Measurements from ENCODE around the gene BEGAIN. TPM values are rescaled to one million over a fixed set of nuclear protein-coding genes. Genes with fewer than 3 reads are reported as not detected.

BEGAIN gene
- 1 to 10 TPM; 1.8 to 3.0 (median 2.4) TPM for polyA plus RNA-seq (ENCODE audit: insufficient read length in 3 of 3)
- long read RNA-seq, donor 1 = 0 reads
- long read RNA-seq, donor 2 = 0 reads
- long read RNA-seq, donor 3, partial matches to known transcripts = 0 of 1 reads
- long read RNA-seq, donor 3, other reads (novel, unspliced or antisense) = 0 of 1 reads
- long read RNA-seq, donor 4, full-length matches to known transcripts = 1 of 1 reads
- long read RNA-seq, donor 4, partial matches to known transcripts = 0 of 1 reads
- long read RNA-seq, donor 4, other reads (novel, unspliced or antisense) = 0 of 1 reads
- long read RNA-seq, donor 5 = 0 reads
- long read RNA-seq, donor 6, partial matches to known transcripts = 0 of 1 reads
- long read RNA-seq, donor 6, other reads (novel, unspliced or antisense) = 0 of 1 reads
- long read RNA-seq, donor 7 = 0 reads
- long read RNA-seq, donor 8 = 0 reads
- long read RNA-seq, donor 9, partial matches to known transcripts = 0 of 1 reads
- long read RNA-seq, donor 9, other reads (novel, unspliced or antisense) = 0 of 1 reads
- long read RNA-seq, donor 10 = 0 reads
- long read RNA-seq, donor 11 = 0 reads
- long read RNA-seq, donor 12 = 0 reads
- long read RNA-seq, donor 13 = 0 reads
- long read RNA-seq, donor 14, partial matches to known transcripts = 0 of 1 reads
- long read RNA-seq, donor 14, other reads (novel, unspliced or antisense) = 0 of 1 reads
- long read RNA-seq, donor 15, partial matches to known transcripts = 0 of 1 reads
- long read RNA-seq, donor 15, other reads (novel, unspliced or antisense) = 0 of 1 reads
- long read RNA-seq, donor 16, partial matches to known transcripts = 0 of 3 reads
- long read RNA-seq, donor 16, other reads (novel, unspliced or antisense) = 0 of 3 reads

GRCh38 chr14:100587086-100587762 lies at the start of gene BEGAIN:
BEGAIN (minus strand) TSS chr14:100587417; CDS start chr14:100587290, 127 bp downstream.
- no peak for DNase-seq (ENCODE audit: extremely low read depth in 1 of 11, low read depth in 9 of 11, low spot score in 4 of 11)

- DNase-seq (ENCODE audit: extremely low read depth in 1 of 11, low read depth in 9 of 11, low spot score in 4 of 11) = no peak
Observed at GRCh38 chr14:100636559-100636958, 49.3 kb upstream of the BEGAIN start.

- DNase-seq (ENCODE audit: extremely low read depth in 1 of 11, low read depth in 9 of 11, low spot score in 4 of 11) = no peak
Observed at GRCh38 chr14:100634026-100634425, 46.8 kb upstream of the BEGAIN start.

- DNase-seq (ENCODE audit: extremely low read depth in 1 of 11, low read depth in 9 of 11, low spot score in 4 of 11) = no peak
Observed at GRCh38 chr14:100633406-100633805, 46.2 kb upstream of the BEGAIN start.

GRCh38 chr14:100629696-100630095 lies 42.5 kb upstream of the BEGAIN start:
- DNase-seq (ENCODE audit: extremely low read depth in 1 of 11, low read depth in 9 of 11, low spot score in 4 of 11) = no peak

- DNase-seq (ENCODE audit: extremely low read depth in 1 of 11, low read depth in 9 of 11, low spot score in 4 of 11) = no peak
Observed at GRCh38 chr14:100629098-100629497, 41.9 kb upstream of the BEGAIN start.

GRCh38 chr14:100628225-100628624 lies 41.0 kb upstream of the BEGAIN start:
- no peak for DNase-seq (ENCODE audit: extremely low read depth in 1 of 11, low read depth in 9 of 11, low spot score in 4 of 11)

GRCh38 chr14:100626614-100627013 lies 39.4 kb upstream of the BEGAIN start:
- no peak for DNase-seq (ENCODE audit: extremely low read depth in 1 of 11, low read depth in 9 of 11, low spot score in 4 of 11)

- no peak for DNase-seq (ENCODE audit: extremely low read depth in 1 of 11, low read depth in 9 of 11, low spot score in 4 of 11)
Observed at GRCh38 chr14:100623961-100624360, 36.7 kb upstream of the BEGAIN start.

- DNase-seq (ENCODE audit: extremely low read depth in 1 of 11, low read depth in 9 of 11, low spot score in 4 of 11) = no peak
Observed at GRCh38 chr14:100623557-100623956, 36.3 kb upstream of the BEGAIN start.

GRCh38 chr14:100622708-100623485 lies 35.7 kb upstream of the BEGAIN start:
- no peak for DNase-seq (ENCODE audit: extremely low read depth in 1 of 11, low read depth in 9 of 11, low spot score in 4 of 11)

GRCh38 chr14:100622224-100622623 lies 35.0 kb upstream of the BEGAIN start:
- no peak for DNase-seq (ENCODE audit: extremely low read depth in 1 of 11, low read depth in 9 of 11, low spot score in 4 of 11)

GRCh38 chr14:100621806-100622205 lies 34.6 kb upstream of the BEGAIN start:
- DNase-seq (ENCODE audit: extremely low read depth in 1 of 11, low read depth in 9 of 11, low spot score in 4 of 11) = no peak

- no peak for DNase-seq (ENCODE audit: extremely low read depth in 1 of 11, low read depth in 9 of 11, low spot score in 4 of 11)
Observed at GRCh38 chr14:100620255-100621100, 33.3 kb upstream of the BEGAIN start.

GRCh38 chr14:100619396-100620254 lies 32.4 kb upstream of the BEGAIN start:
- DNase-seq (ENCODE audit: extremely low read depth in 1 of 11, low read depth in 9 of 11, low spot score in 4 of 11) = no peak

GRCh38 chr14:100618763-100619320 lies 31.6 kb upstream of the BEGAIN start:
- no peak for DNase-seq (ENCODE audit: extremely low read depth in 1 of 11, low read depth in 9 of 11, low spot score in 4 of 11)

- DNase-seq (ENCODE audit: extremely low read depth in 1 of 11, low read depth in 9 of 11, low spot score in 4 of 11) = no peak
Observed at GRCh38 chr14:100618318-100618693, 31.1 kb upstream of the BEGAIN start.
